Endothelial cell of umbilical vein (primary cell): ENCODE results near the gene ALOXE3. TPM values are rescaled to one million over a fixed set of nuclear protein-coding genes. Genes with fewer than 3 reads are reported as not detected.

Experiments used
- BruUV-seq: library from RNA; stranded (reverse); fragments of 400-500 nt; replicated peaks from 2 replicates; lab custom pipeline; 2021; lab: Mats Ljungman, UMichigan
- CTCF ChIA-PET: fragments of 300-600, 350-600 bp; sonication (Branson Sonifier 250); formaldehyde crosslinking; loops from one replicate; lab custom pipeline; 2021; ENCODE audit warnings: antibody characterized with exemption, inconsistent platforms; lab: Charles Lee
- POLR2A ChIA-PET: fragments of 300-600, 350-600 bp; sonication (Branson Sonifier 250); formaldehyde crosslinking; loops from one replicate; lab custom pipeline; 2021; ENCODE audit warnings: antibody characterized with exemption, inconsistent platforms; lab: Charles Lee
- DNase-seq: peaks from one replicate; pipeline ENCODE4 v3.0.0-alpha.2; 2011; ENCODE audit warnings: low read depth, low spot score
- FAIRE-seq: peaks from 2 replicates; lab custom pipeline; 2011; peaks lifted over from hg19 to GRCh38; lab: Jason Lieb, UNC
- H2AFZ ChIP-seq: 2 replicates; pipeline ENCODE4 v1.6.0; 2012; ENCODE audit warnings: low read depth, low read length, control low read depth, inconsistent platforms
- H3K27ac ChIP-seq: 2 replicates; pipeline ENCODE4 v1.5.1; 2011; ENCODE audit warnings: low read depth, mild to moderate bottlenecking, control low read depth, low read length, moderate library complexity; ENCODE audit not compliant: insufficient read depth
- H3K27me3 ChIP-seq, 2 experiments: 2 replicates each; pipeline versions ENCODE4 v1.6.0 to v1.6.1; 2011; ENCODE audit warnings: low read length in 2 of 2, mixed read lengths in 1 of 2; ENCODE audit not compliant: control insufficient read depth in 2 of 2, insufficient read depth in 2 of 2
- H3K36me3 ChIP-seq, 2 experiments: 2 replicates in 1 of 2; 3 replicates in 1 of 2; pipeline ENCODE4 v1.5.1; 2011; ENCODE audit warnings: low read length in 2 of 2, mild to moderate bottlenecking in 1 of 2, moderate library complexity in 1 of 2; ENCODE audit not compliant: control insufficient read depth in 2 of 2, insufficient read depth in 2 of 2; ENCODE audit errors: extremely low read depth in 1 of 2
- H3K4me1 ChIP-seq: 3 replicates; pipeline ENCODE4 v1.5.1; 2011; ENCODE audit warnings: mild to moderate bottlenecking, low read length; ENCODE audit not compliant: control insufficient read depth, insufficient read depth; ENCODE audit errors: extremely low read depth
- H3K4me2 ChIP-seq: 2 replicates; pipeline ENCODE4 v1.6.1; 2011; ENCODE audit warnings: low read length, control low read depth, mixed read lengths; ENCODE audit not compliant: insufficient read depth
- H3K4me3 ChIP-seq, 3 experiments: fragments of 200-600 bp in 1 of 3; sonication (generic), shearing (Covaris generic) in 1 of 3; replicated peaks in 1 of 3; 2 replicates each; pipeline ENCODE4 v1.5.1; 2011 to 2016; ENCODE audit warnings: control low read depth in 3 of 3, low read length in 3 of 3, mild to moderate bottlenecking in 2 of 3, inconsistent platforms in 1 of 3, low read depth in 1 of 3, moderate library complexity in 1 of 3; ENCODE audit not compliant: insufficient read depth in 1 of 3
- H3K79me2 ChIP-seq: 2 replicates; pipeline ENCODE4 v1.6.0; 2012; ENCODE audit warnings: low read length, inconsistent platforms; ENCODE audit not compliant: control insufficient read depth, insufficient read depth
- H3K9ac ChIP-seq: replicated peaks from 2 replicates; pipeline ENCODE3; 2011; ENCODE audit warnings: low read length, control low read depth; ENCODE audit not compliant: insufficient read depth; ENCODE audit errors: extremely low read depth
- H3K9me1 ChIP-seq: replicated peaks from 3 replicates; pipeline ENCODE4 v1.6.0; 2011; ENCODE audit warnings: mild to moderate bottlenecking, low read length; ENCODE audit not compliant: control insufficient read depth, insufficient read depth; ENCODE audit errors: extremely low read depth
- H3K9me3 ChIP-seq: replicated peaks from 2 replicates; pipeline ENCODE4 v1.5.1; 2012; ENCODE audit warnings: low read length, inconsistent platforms; ENCODE audit not compliant: control insufficient read depth, insufficient read depth
- H4K20me1 ChIP-seq: replicated peaks from 2 replicates; pipeline ENCODE3; 2011; ENCODE audit warnings: mild to moderate bottlenecking, low read length; ENCODE audit not compliant: control insufficient read depth, insufficient read depth; ENCODE audit errors: extremely low read depth
- EZH2 ChIP-seq: IDR thresholded peaks from 2 replicates; pipeline ENCODE4 v1.6.1; 2012; ENCODE audit warnings: borderline replicate concordance, low read depth, mild to moderate bottlenecking, moderate library complexity, low read length, inconsistent platforms; ENCODE audit not compliant: severe bottlenecking
- FOS ChIP-seq: IDR thresholded peaks from 2 replicates; pipeline ENCODE4 v1.6.1; 2011; ENCODE audit warnings: mild to moderate bottlenecking, low read length, moderate library complexity, borderline replicate concordance; ENCODE audit not compliant: insufficient read depth
- GATA2 ChIP-seq: IDR thresholded peaks from 2 replicates; pipeline ENCODE4 v1.7.0; 2011; ENCODE audit warnings: low read depth, mild to moderate bottlenecking, moderate library complexity, mixed read lengths, low read length; ENCODE audit not compliant: insufficient read length, insufficient read depth
- JUN ChIP-seq: IDR thresholded peaks from 2 replicates; pipeline ENCODE4 v1.6.1; 2011; ENCODE audit warnings: borderline replicate concordance, low read depth; ENCODE audit not compliant: insufficient read length, insufficient read depth
- MYC ChIP-seq: IDR thresholded peaks from one replicate; pipeline ENCODE4 v1.6.1; 2011; ENCODE audit warnings: mild to moderate bottlenecking, low read depth, low read length
- POLR2A ChIP-seq: IDR thresholded peaks from 2 replicates; pipeline ENCODE4 v1.6.1; 2012; ENCODE audit warnings: low read depth, mild to moderate bottlenecking, control low read depth, low read length
- POLR2AphosphoS5 ChIP-seq: IDR thresholded peaks from 2 replicates; pipeline ENCODE4 v1.6.1; 2012; ENCODE audit warnings: low read depth, mild to moderate bottlenecking, control low read depth, low read length, moderate library complexity; ENCODE audit not compliant: insufficient read depth
- dilution Hi-C: fragments of 300-500 bp; cut with MboI; formaldehyde crosslinking; loops from one replicate; pipeline ENCODE4 v1.15.0; 2019; ENCODE audit warnings: low sequenced_read_pairs; ENCODE audit not compliant: extremely low pct_ligation_motif_present
- intact Hi-C: fragments of 100-400 bp; cut with micrococcal nuclease; formaldehyde crosslinking; loops from one replicate; pipeline ENCODE4 v1.10.0; 2022
- polyA plus RNA-seq, 4 experiments: library from polyadenylated mRNA; depleted of rRNA in 3 of 4; stranded (reverse) in 3 of 4; unstranded in 1 of 4; fragments of >200 nt; gene quantifications; 2 replicates each; pipeline versions ENCODE4 v1.2.1 to v1.2.3, GENCODE V29; 2011 to 2012; ENCODE audit warnings: missing spikeins in 1 of 4
- total RNA-seq: library from RNA; stranded (reverse); gene quantifications from 2 replicates; pipeline ENCODE4 v1.2.3, GENCODE V29; 2021
- TF ChIP-seq, protein P1 (sequence below), 2 donors: IDR thresholded peaks; 1 replicate in 1 of 2; 2 replicates in 1 of 2; pipeline ENCODE4 v1.5.1; 2011; ENCODE audit warnings: low read length in 2 of 2, mild to moderate bottlenecking in 2 of 2, moderate library complexity in 2 of 2, control low read depth in 1 of 2, inconsistent platforms in 1 of 2, low read depth in 1 of 2; ENCODE audit not compliant: insufficient read depth in 1 of 2; ENCODE audit errors: extremely low read depth in 1 of 2
- TF ChIP-seq, protein P2 (sequence below): IDR thresholded peaks from 2 replicates; pipeline ENCODE4 v1.6.1; 2011; ENCODE audit not compliant: insufficient read depth, insufficient read length

ALOXE3 gene
- total and polyA plus RNA-seq, 2 donors (not counting 3 experiments of a cell fraction or from before 2014, with no cell fraction given) = 0.01 TPM; not detected in 1

DNA sequence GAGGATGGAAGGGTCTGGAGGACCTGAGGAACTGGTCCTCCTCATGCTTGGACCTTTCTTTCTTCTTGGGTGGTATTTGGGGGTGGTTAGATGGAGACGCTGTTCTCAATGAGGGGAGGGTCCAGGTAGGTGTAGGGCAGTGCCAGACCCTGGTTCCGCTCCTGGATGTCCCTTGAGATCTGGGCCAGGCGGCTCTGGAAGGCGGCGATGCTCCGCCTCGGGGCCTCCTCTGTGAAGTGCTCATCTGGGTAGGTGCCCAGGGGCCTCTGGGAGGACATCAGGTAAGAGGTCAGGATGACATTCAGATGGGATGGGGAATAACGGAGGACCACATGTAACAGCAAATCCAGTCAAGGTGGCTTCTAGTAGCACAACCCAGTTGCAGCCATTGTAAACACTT lies 21.8 kb downstream of the ALOXE3 start:
- no peak overlapping the region for H3K4me3 ChIP-seq
- no peak overlapping the region for H3K4me2 ChIP-seq
- intact Hi-C loops (no loop called here), dilution Hi-C loops (no loop called here)
- BruUV-seq = no TSS peak
- TF ChIP-seq MYC (no peak), POLR2A (no peak), GATA2 (no peak), POLR2AphosphoS5 (no peak), FOS (no peak), JUN (no peak), EZH2 (no peak)
- TF ChIP-seq, protein P1, sequence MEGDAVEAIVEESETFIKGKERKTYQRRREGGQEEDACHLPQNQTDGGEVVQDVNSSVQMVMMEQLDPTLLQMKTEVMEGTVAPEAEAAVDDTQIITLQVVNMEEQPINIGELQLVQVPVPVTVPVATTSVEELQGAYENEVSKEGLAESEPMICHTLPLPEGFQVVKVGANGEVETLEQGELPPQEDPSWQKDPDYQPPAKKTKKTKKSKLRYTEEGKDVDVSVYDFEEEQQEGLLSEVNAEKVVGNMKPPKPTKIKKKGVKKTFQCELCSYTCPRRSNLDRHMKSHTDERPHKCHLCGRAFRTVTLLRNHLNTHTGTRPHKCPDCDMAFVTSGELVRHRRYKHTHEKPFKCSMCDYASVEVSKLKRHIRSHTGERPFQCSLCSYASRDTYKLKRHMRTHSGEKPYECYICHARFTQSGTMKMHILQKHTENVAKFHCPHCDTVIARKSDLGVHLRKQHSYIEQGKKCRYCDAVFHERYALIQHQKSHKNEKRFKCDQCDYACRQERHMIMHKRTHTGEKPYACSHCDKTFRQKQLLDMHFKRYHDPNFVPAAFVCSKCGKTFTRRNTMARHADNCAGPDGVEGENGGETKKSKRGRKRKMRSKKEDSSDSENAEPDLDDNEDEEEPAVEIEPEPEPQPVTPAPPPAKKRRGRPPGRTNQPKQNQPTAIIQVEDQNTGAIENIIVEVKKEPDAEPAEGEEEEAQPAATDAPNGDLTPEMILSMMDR (IDR thresholded peaks at IDR 0.05; ENCODE audit: extremely low read depth in 1 of 2, insufficient read depth in 1 of 2, low read depth in 1 of 2, low read length in 2 of 2) = no peak
- TF ChIP-seq, protein P2, sequence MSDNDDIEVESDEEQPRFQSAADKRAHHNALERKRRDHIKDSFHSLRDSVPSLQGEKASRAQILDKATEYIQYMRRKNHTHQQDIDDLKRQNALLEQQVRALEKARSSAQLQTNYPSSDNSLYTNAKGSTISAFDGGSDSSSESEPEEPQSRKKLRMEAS = no peak
- H3K9me3 ChIP-seq = no peaks in the 10 kb centered on the region
- H3K9ac ChIP-seq = no peak overlapping the region
- H3K4me1 ChIP-seq = no peaks in the 10 kb centered on the region
- FAIRE-seq (no peak), DNase-seq (no peak)
- no peak overlapping the region for H2AFZ ChIP-seq
- no peaks in the 10 kb centered on the region for H3K79me2 ChIP-seq
- H3K9me1 ChIP-seq = no peaks in the 10 kb centered on the region
- no peaks in the 10 kb centered on the region for H4K20me1 ChIP-seq
- ChIA-PET POLR2A (no interaction called here), CTCF (interaction anchor here (0.6 to 1.0 kb wide), 5 partner anchors 8 to 36 kb away, joined by 3 to 5 read pairs (median 3); no protein-coding TSS in a partner anchor)
- H3K27me3 ChIP-seq = peaks cover 0 to 10% of the 10 kb centered on the region in 2 experiments
- no peak overlapping the region for H3K27ac ChIP-seq
- H3K36me3 ChIP-seq = no peaks in the 10 kb centered on the region
